HEK293T (cell line): ENCODE data around the gene PNISR.

ENCODE experiments used
- ARNT ChIP-seq: fragments of 450-650 bp; IDR thresholded peaks from 2 replicates; pipeline ENCODE4 v1.6.1; 2017; ENCODE audit warnings: mild to moderate bottlenecking
- TARDBP ChIP-seq: fragments of 450-650 bp; IDR thresholded peaks from 2 replicates; pipeline ENCODE4 v1.6.1; 2016

DNA sequence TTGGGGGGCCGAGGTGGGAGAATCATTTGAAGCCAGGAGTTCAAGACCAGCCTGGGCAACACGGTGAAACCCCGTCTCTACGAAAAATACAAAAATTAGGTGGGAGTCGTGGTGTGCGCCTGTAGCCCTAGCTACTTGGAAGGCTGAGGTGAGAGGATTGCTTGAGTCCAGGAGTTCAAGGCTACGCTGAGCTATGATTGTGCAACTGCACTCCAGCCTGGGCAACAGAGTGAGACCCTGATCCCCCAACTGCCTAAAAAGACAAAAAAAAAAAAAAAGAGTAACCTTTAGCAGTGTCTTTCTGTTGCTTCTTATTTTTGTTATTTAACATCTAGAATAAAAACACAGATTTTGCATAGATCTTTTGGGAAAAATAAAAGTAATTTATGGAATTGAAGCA, 18.0 kb downstream of the PNISR start:
- TF ChIP-seq ARNT (no peak), TARDBP (no peak)
